Osteoblast (primary cell): ENCODE measurements around the gene NDUFA5. TPM values are rescaled to one million over a fixed set of nuclear protein-coding genes. Genes with fewer than 3 reads are reported as not detected.
"Not testable (repeated sequence)": the region's sequence is repeated elsewhere in the genome, so short reads cannot be mapped to it uniquely, and the experiment has no call there.

Source experiments
- DNase-seq: peaks from one replicate; pipeline ENCODE4 v3.0.0; 2011; ENCODE audit warnings: low spot score, mixed read lengths; ENCODE audit not compliant: insufficient read length; ENCODE audit errors: missing footprints
- H2AFZ ChIP-seq: 2 replicates; pipeline ENCODE4 v1.6.0; 2011; ENCODE audit warnings: mild to moderate bottlenecking, low read length
- H3K27ac ChIP-seq: 2 replicates; pipeline ENCODE4 v1.5.1; 2011; ENCODE audit warnings: mild to moderate bottlenecking, low read depth, low read length, moderate library complexity
- H3K27me3 ChIP-seq: 2 replicates; pipeline ENCODE4 v1.6.0; 2012; ENCODE audit warnings: mild to moderate bottlenecking, control low read depth, inconsistent platforms, low read length, moderate library complexity; ENCODE audit not compliant: insufficient read depth
- H3K36me3 ChIP-seq: 2 replicates; pipeline ENCODE4 v1.5.1; 2011; ENCODE audit warnings: mild to moderate bottlenecking, low read length, control low read depth, moderate library complexity; ENCODE audit not compliant: insufficient read depth
- H3K4me1 ChIP-seq: 2 replicates; pipeline ENCODE4 v1.5.1; 2011; ENCODE audit warnings: mild to moderate bottlenecking, low read length, control low read depth, moderate library complexity; ENCODE audit not compliant: insufficient read depth
- H3K4me2 ChIP-seq: 2 replicates; pipeline ENCODE4 v1.6.0; 2011; ENCODE audit warnings: mild to moderate bottlenecking, low read length; ENCODE audit not compliant: insufficient read depth
- H3K4me3 ChIP-seq: fragments of 200-600 bp; sonication (generic); 3 replicates; pipeline ENCODE4 v1.5.1; 2012; ENCODE audit warnings: mild to moderate bottlenecking, low read length, inconsistent platforms; ENCODE audit not compliant: insufficient read depth
- H3K79me2 ChIP-seq: 2 replicates; pipeline ENCODE4 v1.6.0; 2012; ENCODE audit warnings: mild to moderate bottlenecking, low read length, control low read depth, inconsistent platforms; ENCODE audit not compliant: insufficient read depth
- H3K9me3 ChIP-seq: 2 replicates; pipeline ENCODE4 v1.5.1; 2011; ENCODE audit warnings: low read depth, low read length, control low read depth
- H4K20me1 ChIP-seq: 2 replicates; pipeline ENCODE4 v1.6.0; 2012; ENCODE audit warnings: mild to moderate bottlenecking, low read length, control low read depth; ENCODE audit not compliant: insufficient read depth
- CTCF ChIP-seq: IDR thresholded peaks from 2 replicates; pipeline ENCODE4 v1.5.1; 2011; ENCODE audit warnings: mild to moderate bottlenecking, low read depth, low read length, moderate library complexity; ENCODE audit errors: extremely low read depth
- total RNA-seq: library from RNA; depleted of rRNA; stranded (reverse); fragments of >200 nt; gene quantifications from 2 replicates; pipeline ENCODE4 v1.2.3, GENCODE V29; 2012

NDUFA5 gene
- total RNA-seq, 1 donor, result 25.7 TPM

GRCh38 chr7:123528265-123528664 lies 29.4 kb downstream of the NDUFA5 start:
- Histone ChIP-seq H3K9me3 (no peaks in the 10 kb centered on the region), H3K79me2 (no peaks in the 10 kb centered on the region), H2AFZ (no peak overlapping the region), H3K4me1 (no peaks in the 10 kb centered on the region), H3K4me2 (no peak overlapping the region), H3K27ac (no peak overlapping the region), H3K4me3 (no peak overlapping the region), H3K27me3 (peaks cover 4% of the 10 kb centered on the region), H4K20me1 (no peaks in the 10 kb centered on the region), H3K36me3 (no peaks in the 10 kb centered on the region)
- peak; percentile 58 for DNase-seq
- TF ChIP-seq CTCF, result no peak

DNA sequence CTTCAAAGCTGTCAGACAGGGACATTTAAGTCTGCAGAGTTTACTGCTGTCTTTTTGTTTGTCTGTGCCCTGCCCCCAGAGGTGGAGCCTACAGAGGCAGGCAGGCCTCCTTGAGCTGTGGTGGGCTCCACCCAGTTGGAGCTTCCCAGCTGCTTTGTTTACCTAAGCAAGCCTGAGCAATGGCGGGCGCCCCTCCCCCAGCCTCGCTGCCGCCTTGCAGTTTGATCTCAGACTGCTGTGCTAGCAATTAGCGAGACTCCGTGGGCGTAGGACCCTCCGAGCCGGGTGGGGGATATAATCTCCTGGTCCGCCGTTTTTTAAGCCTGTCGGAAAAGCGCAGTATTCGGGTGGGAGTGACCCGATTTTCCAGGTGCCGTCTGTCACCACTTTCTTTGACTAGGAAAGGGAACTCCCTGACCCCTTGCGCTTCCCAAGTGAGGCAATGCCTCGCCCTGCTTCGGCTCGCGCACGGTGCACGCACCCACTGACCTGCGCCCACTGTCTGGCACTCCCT lies 29.8 kb downstream of the NDUFA5 start:
- H3K27ac ChIP-seq, H3K36me3 ChIP-seq, H3K4me2 ChIP-seq, DNase-seq, H4K20me1 ChIP-seq, H2AFZ ChIP-seq, H3K4me1 ChIP-seq, H3K4me3 ChIP-seq, H3K27me3 ChIP-seq, H3K9me3 ChIP-seq, H3K79me2 ChIP-seq: not testable (repeated sequence)

GRCh38 chr7:123526533-123526932 lies 31.1 kb downstream of the NDUFA5 start:
- H3K36me3 ChIP-seq, H3K27ac ChIP-seq, H2AFZ ChIP-seq, H3K4me1 ChIP-seq, H3K4me2 ChIP-seq, DNase-seq, H3K27me3 ChIP-seq, H3K9me3 ChIP-seq, H3K79me2 ChIP-seq, H3K4me3 ChIP-seq, H4K20me1 ChIP-seq: not testable (repeated sequence)

DNA sequence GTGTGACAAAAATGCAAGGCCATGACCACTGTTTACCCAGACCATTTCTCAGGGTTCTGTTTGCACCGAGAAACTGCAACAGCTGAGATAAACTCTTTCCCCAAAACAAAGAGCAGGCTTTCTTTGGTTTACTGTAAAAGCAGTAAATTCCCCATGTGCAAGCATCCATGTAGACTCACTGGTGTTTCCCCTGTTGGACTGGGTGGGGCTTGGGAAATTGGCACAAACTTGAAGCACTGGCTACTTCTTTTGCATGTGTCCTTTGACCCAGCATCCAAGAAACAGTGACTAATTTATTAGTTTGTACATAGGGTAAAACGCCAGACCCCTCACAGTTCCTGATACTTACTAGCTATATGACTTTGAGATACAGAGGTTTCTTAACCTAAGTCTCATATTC lies 35.6 kb downstream of the NDUFA5 start:
- Histone ChIP-seq H3K4me1 (no peaks in the 10 kb centered on the region), H3K4me3 (no peak overlapping the region), H3K36me3 (no peaks in the 10 kb centered on the region), H2AFZ (no peak overlapping the region), H3K27ac (no peak overlapping the region), H3K79me2 (no peaks in the 10 kb centered on the region), H3K9me3 (no peaks in the 10 kb centered on the region), H4K20me1 (no peaks in the 10 kb centered on the region), H3K4me2 (no peak overlapping the region), H3K27me3 (no peaks in the 10 kb centered on the region)
- no peak for DNase-seq
- no peak for TF ChIP-seq CTCF

GRCh38 chr7:123505221-123505620 lies 52.4 kb downstream of the NDUFA5 start:
- Histone ChIP-seq H3K4me3 (no peak overlapping the region), H2AFZ (no peak overlapping the region), H3K9me3 (no peaks in the 10 kb centered on the region), H3K4me2 (no peak overlapping the region), H3K27me3 (no peaks in the 10 kb centered on the region), H4K20me1 (no peaks in the 10 kb centered on the region), H3K79me2 (no peaks in the 10 kb centered on the region), H3K36me3 (no peaks in the 10 kb centered on the region), H3K4me1 (no peaks in the 10 kb centered on the region), H3K27ac (no peak overlapping the region)
- no peak for DNase-seq
- no peak for TF ChIP-seq CTCF
